ENCODE measurements around the gene TAS2R46. TPM values are rescaled to one million over a fixed set of nuclear protein-coding genes. Genes with fewer than 3 reads are reported as not detected.
"Not testable (repeated sequence)": the region's sequence is repeated elsewhere in the genome, so short reads cannot be mapped to it uniquely, and the experiment has no call there.

Gene TAS2R46
- total RNA-seq, 1 donor from 2014 or later: 3.3 TPM

GRCh38 chr12:11039171-11039570 lies 22.9 kb downstream of the TAS2R46 start:
- no peaks in the 10 kb centered on the region for H3K4me1 Mint-ChIP-seq (ENCODE audit: low read depth, unreplicated experiment)
- H3K27ac Mint-ChIP-seq (ENCODE audit: unreplicated experiment): no peak overlapping the region
- H3K9me3 Mint-ChIP-seq (ENCODE audit: unreplicated experiment): no peaks in the 10 kb centered on the region
- H3K4me3 Mint-ChIP-seq (ENCODE audit: unreplicated experiment): no peak overlapping the region
- no peak for DNase-seq
- TF ChIP-seq CTCF (IDR thresholded peaks at IDR 0.05; ENCODE audit: partially characterized antibody, unreplicated experiment): no peak
- no peaks in the 10 kb centered on the region for H3K36me3 Mint-ChIP-seq (ENCODE audit: unreplicated experiment)
- no peaks in the 10 kb centered on the region for H3K27me3 Mint-ChIP-seq (ENCODE audit: unreplicated experiment)

- not testable (repeated sequence) for H3K27ac Mint-ChIP-seq (ENCODE audit: unreplicated experiment); H3K36me3 Mint-ChIP-seq (ENCODE audit: unreplicated experiment); DNase-seq; H3K4me1 Mint-ChIP-seq (ENCODE audit: low read depth, unreplicated experiment); H3K4me3 Mint-ChIP-seq (ENCODE audit: unreplicated experiment); H3K9me3 Mint-ChIP-seq (ENCODE audit: unreplicated experiment); H3K27me3 Mint-ChIP-seq (ENCODE audit: unreplicated experiment)
Measured at GRCh38 chr12:11033959-11034358, 28.1 kb downstream of the TAS2R46 start.

GRCh38 chr12:11031307-11031706 lies 30.8 kb downstream of the TAS2R46 start, which contains the start of gene TAS2R31:
TSS of gene TAS2R31 (minus strand) at chr12:11031407. CDS start at chr12:11031335, 72 bp downstream.
- no peaks in the 10 kb centered on the region for H3K27me3 Mint-ChIP-seq (ENCODE audit: unreplicated experiment)

GRCh38 chr12:11026118-11026517 lies 36.0 kb downstream of the TAS2R46 start:
- Mint-ChIP-seq H3K27me3 (ENCODE audit: unreplicated experiment) (no peaks in the 10 kb centered on the region), H3K36me3 (ENCODE audit: unreplicated experiment) (peaks cover 7% of the 10 kb centered on the region), H3K27ac (ENCODE audit: unreplicated experiment) (no peak overlapping the region), H3K4me1 (ENCODE audit: low read depth, unreplicated experiment) (no peaks in the 10 kb centered on the region), H3K9me3 (ENCODE audit: unreplicated experiment) (no peaks in the 10 kb centered on the region), H3K4me3 (ENCODE audit: unreplicated experiment) (no peak overlapping the region)
- DNase-seq: no peak
- TF ChIP-seq CTCF (IDR thresholded peaks at IDR 0.05; ENCODE audit: partially characterized antibody, unreplicated experiment): no peak

More at GRCh38 chr12:11031307-11031706, 30.8 kb downstream of the TAS2R46 start, which contains the start of gene TAS2R31:
- H3K4me3 Mint-ChIP-seq (ENCODE audit: unreplicated experiment): no peak within 1 kb of the TSS
- no peak within 1 kb of the TSS for H3K27ac Mint-ChIP-seq (ENCODE audit: unreplicated experiment)
- TF ChIP-seq CTCF (IDR thresholded peaks at IDR 0.05; ENCODE audit: partially characterized antibody, unreplicated experiment): no peak
- H3K9me3 Mint-ChIP-seq (ENCODE audit: unreplicated experiment): no peaks in the 10 kb centered on the region
- no peaks in the 10 kb centered on the region for H3K36me3 Mint-ChIP-seq (ENCODE audit: unreplicated experiment)
- no peak for DNase-seq
- H3K4me1 Mint-ChIP-seq (ENCODE audit: low read depth, unreplicated experiment): no peaks in the 10 kb centered on the region

- Mint-ChIP-seq H3K36me3 (ENCODE audit: unreplicated experiment) (peaks cover 7% of the 10 kb centered on the region), H3K27ac (ENCODE audit: unreplicated experiment) (no peak overlapping the region), H3K4me1 (ENCODE audit: low read depth, unreplicated experiment) (no peaks in the 10 kb centered on the region), H3K27me3 (ENCODE audit: unreplicated experiment) (no peaks in the 10 kb centered on the region), H3K4me3 (ENCODE audit: unreplicated experiment) (no peak overlapping the region), H3K9me3 (ENCODE audit: unreplicated experiment) (no peaks in the 10 kb centered on the region)
- no peak for TF ChIP-seq CTCF (IDR thresholded peaks at IDR 0.05; ENCODE audit: partially characterized antibody, unreplicated experiment)
- no peak for DNase-seq
Measured at GRCh38 chr12:11023387-11023786, 38.7 kb downstream of the TAS2R46 start.

Data from glutamatergic neuron (in vitro differentiated cells).